Fibroblast of pulmonary artery (primary cell): ENCODE data around the gene PYGB.
"Not testable (repeated sequence)": the region's sequence is repeated elsewhere in the genome, so short reads cannot be mapped to it uniquely, and the experiment has no call there.

ENCODE experiments used
- DNase-seq: peaks from one replicate; pipeline ENCODE4 v3.0.0-alpha.2; 2010; ENCODE audit warnings: low read depth
- H3K4me3 ChIP-seq: replicated peaks from 2 replicates; pipeline ENCODE4 v1.5.1; 2011; ENCODE audit warnings: low read depth, mild to moderate bottlenecking, control low read depth, low read length, moderate library complexity
- TF ChIP-seq, protein P1 (sequence below): IDR thresholded peaks from 2 replicates; pipeline ENCODE4 v1.5.1; 2011; ENCODE audit warnings: mild to moderate bottlenecking, control low read depth, low read length, inconsistent platforms; ENCODE audit errors: missing control alignments

PYGB gene

DNA sequence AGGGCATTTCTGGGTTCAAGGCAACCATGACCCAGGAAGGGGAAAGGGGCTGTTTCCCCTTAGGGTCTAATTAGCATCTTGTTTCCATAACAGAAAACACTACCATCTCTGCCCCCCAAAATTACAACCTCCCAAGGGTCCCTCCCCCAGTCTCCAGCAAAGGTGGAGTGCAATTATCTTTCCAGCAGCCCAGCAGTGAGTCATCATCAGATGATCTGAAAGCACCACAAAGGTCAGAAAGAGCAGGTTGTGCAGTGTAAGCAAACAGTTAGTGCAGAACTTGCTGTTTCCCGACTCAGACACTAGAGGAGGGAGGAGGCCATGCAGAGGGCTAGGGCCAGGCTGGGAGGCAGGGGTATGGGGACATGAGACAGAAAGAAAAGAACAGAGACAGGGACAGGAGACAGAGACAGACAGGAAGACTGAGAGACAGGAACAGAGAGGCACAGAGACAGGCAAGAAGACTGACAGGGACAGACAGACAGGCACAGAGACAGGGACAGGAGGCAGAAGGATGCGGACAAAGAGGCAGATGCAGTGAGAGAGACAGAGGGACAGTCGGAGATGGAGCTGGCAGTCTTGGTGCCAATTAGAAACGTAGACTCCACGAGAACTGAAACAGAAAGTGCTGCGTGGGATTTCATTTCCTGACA lies 62.5 kb downstream of the PYGB start:
- no peak overlapping the region for H3K4me3 ChIP-seq
- peak; percentile 64 for DNase-seq
- TF ChIP-seq, protein P1, sequence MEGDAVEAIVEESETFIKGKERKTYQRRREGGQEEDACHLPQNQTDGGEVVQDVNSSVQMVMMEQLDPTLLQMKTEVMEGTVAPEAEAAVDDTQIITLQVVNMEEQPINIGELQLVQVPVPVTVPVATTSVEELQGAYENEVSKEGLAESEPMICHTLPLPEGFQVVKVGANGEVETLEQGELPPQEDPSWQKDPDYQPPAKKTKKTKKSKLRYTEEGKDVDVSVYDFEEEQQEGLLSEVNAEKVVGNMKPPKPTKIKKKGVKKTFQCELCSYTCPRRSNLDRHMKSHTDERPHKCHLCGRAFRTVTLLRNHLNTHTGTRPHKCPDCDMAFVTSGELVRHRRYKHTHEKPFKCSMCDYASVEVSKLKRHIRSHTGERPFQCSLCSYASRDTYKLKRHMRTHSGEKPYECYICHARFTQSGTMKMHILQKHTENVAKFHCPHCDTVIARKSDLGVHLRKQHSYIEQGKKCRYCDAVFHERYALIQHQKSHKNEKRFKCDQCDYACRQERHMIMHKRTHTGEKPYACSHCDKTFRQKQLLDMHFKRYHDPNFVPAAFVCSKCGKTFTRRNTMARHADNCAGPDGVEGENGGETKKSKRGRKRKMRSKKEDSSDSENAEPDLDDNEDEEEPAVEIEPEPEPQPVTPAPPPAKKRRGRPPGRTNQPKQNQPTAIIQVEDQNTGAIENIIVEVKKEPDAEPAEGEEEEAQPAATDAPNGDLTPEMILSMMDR = peak; percentile 69

DNA sequence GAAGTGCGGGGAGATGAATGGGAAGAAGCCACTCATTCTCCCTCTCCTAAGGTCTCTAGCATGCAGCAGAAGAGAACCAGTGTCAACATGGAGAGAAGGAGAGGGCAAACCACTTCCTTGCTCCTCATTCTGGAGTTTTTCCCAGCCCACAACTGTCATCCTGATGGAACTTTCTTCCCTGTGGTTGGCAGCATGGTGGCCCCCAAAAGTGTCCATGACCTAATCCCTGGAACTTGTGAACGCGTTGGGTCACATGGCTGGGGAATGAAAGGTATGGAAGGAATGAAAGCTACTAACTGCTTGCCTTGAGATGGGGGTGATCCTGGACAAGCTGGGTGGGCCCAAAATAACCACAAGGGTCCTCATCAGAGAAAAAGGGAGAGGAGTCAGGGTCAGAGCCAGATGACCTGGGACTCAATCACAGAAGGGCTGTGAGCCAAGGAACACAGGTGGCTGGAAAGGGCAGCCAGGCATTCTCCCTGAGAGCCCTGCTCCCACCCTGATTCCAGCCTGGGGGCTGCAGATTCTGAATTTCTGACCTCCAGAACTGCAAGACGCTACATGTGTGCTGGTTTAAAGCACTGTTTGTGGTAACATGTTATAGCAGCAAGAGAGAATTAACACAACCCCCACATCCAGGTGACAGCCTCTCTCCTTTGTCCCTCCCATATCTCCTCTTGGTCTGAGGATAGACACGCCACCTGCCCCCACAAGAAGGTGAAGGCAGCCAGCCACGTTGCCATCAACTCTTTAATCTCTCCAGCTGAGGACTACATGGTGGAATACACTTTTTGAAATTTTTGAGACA lies 63.2 kb downstream of the PYGB start:
- TF ChIP-seq, protein P1 = no peak
- peak; percentile 50 for DNase-seq
- H3K4me3 ChIP-seq = no peak overlapping the region

DNA sequence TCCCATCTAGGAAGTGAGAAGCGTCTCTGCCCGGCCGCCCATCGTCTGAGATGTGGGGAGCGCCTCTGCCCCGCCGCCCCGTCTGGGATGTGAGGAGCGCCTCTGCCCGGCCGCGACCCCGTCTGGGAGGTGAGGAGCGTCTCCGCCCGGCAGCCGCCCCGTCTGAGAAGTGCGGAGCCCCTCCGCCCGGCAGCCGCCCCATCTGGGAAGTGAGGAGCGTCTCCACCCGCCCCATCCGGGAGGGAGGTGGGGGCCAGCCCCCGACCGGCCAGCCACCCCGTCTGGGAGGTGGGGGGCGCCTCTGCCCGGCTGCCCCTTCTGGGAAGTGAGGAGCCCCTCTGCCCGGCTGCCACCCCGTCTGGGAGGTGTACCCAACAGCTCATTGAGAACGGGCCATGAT lies 64.8 kb downstream of the PYGB start:
- not testable (repeated sequence) for H3K4me3 ChIP-seq, DNase-seq

GRCh38 chr20:25313593-25313992 lies 65.7 kb downstream of the PYGB start:
- no peak overlapping the region for H3K4me3 ChIP-seq
- no peak for DNase-seq
- TF ChIP-seq, protein P1 = no peak

- TF ChIP-seq, protein P1 = no peak
- H3K4me3 ChIP-seq = no peak overlapping the region
- DNase-seq = no peak
Measured at GRCh38 chr20:25314497-25315417, 66.9 kb downstream of the PYGB start.

DNA sequence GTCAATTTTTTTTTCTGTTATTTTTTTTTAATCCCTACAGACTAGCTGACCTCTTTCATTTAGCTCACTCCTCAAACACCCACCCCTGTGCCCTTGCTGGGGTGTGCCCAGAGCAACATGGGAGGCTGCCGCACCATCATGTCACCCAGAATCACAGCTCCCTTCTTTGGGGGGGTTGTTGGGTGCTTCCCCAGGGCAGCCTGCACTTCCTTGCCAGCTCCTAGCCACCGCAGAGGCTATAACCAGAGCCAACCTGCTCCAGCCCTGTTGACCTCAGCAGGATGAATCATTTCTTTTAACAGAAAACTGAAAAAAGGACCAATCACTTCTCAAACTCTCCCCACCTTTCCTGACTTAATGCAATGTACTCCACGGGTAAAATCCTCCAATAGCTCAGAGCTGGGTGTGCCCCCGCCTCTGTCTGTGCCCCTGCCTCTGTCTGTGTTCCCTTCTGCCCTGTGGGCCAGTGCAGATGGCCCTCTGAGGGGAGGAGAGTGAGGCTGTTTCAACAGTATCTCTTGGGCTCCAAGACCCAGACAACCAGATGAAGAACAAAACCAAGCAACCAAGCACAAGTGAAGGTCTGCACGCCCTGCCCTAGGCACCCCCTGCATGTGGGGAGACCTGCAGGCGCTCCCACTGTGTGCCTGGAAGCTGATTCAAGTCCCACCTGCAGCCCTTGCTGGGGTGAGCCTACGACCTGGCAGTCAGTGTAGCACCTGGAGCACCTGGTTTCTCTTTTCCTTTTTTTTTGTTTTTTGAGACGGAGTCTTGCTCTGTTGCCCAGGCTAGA lies 67.7 kb downstream of the PYGB start:
- H3K4me3 ChIP-seq = no peak overlapping the region
- TF ChIP-seq, protein P1 = no peak
- DNase-seq = peak; percentile 29
